NCI-H2171 treated with DMSO at 0.1 percent for 48 hours (cell line): ENCODE results near the gene HDAC4.

Experiments
- DNase-seq: peaks from one replicate; lab custom pipeline; 2025; lab: John Stamatoyannopoulos, UW

HDAC4 gene

GRCh38 chr2:239368906-239369552 is 31.8 kb downstream of the HDAC4 start:
- DNase-seq = no peak

- no peak for DNase-seq
Observed at GRCh38 chr2:239368321-239368720, 32.5 kb downstream of the HDAC4 start.

GRCh38 chr2:239366740-239367139 is 34.1 kb downstream of the HDAC4 start:
- no peak for DNase-seq

GRCh38 chr2:239365782-239366435 is 34.9 kb downstream of the HDAC4 start:
- DNase-seq = no peak

GRCh38 chr2:239365071-239365781 is 35.6 kb downstream of the HDAC4 start:
- no peak for DNase-seq

GRCh38 chr2:239363946-239364637 is 36.7 kb downstream of the HDAC4 start:
- DNase-seq = no peak

- DNase-seq = no peak
Observed at GRCh38 chr2:239362507-239362906, 38.3 kb downstream of the HDAC4 start.

- DNase-seq = no peak
Observed at GRCh38 chr2:239361311-239361642, 39.5 kb downstream of the HDAC4 start.

- no peak for DNase-seq
Observed at GRCh38 chr2:239360421-239361310, 40.2 kb downstream of the HDAC4 start.

GRCh38 chr2:239360008-239360407 is 40.8 kb downstream of the HDAC4 start:
- DNase-seq = no peak

- DNase-seq = no peak
Observed at GRCh38 chr2:239359196-239359912, 41.5 kb downstream of the HDAC4 start.

- DNase-seq = no peak
Observed at GRCh38 chr2:239358062-239358754, 42.6 kb downstream of the HDAC4 start.

GRCh38 chr2:239355724-239356123 is 45.1 kb downstream of the HDAC4 start:
- no peak for DNase-seq

- DNase-seq = no peak
Observed at GRCh38 chr2:239355139-239355538, 45.7 kb downstream of the HDAC4 start.

GRCh38 chr2:239354791-239355136 is 46.1 kb downstream of the HDAC4 start:
- no peak for DNase-seq

- no peak for DNase-seq
Observed at GRCh38 chr2:239354132-239354790, 46.6 kb downstream of the HDAC4 start.

- DNase-seq = no peak
Observed at GRCh38 chr2:239353692-239354091, 47.1 kb downstream of the HDAC4 start.

GRCh38 chr2:239351687-239352086 is 49.1 kb downstream of the HDAC4 start:
- no peak for DNase-seq

GRCh38 chr2:239349453-239350135 is 51.2 kb downstream of the HDAC4 start:
- DNase-seq = no peak
